Caco-2 (cell line): ENCODE data around the gene CDK2. TPM values are rescaled to one million over a fixed set of nuclear protein-coding genes. Genes with fewer than 3 reads are reported as not detected.

Experiments used
- BruUV-seq: library from RNA; stranded (reverse); fragments of 400-500 nt; replicated peaks from 2 replicates; lab custom pipeline; 2021; lab: Mats Ljungman, UMichigan
- CTCF ChIA-PET: fragments of 300-600 bp; sonication (Branson Sonifier 250); formaldehyde crosslinking; loops from one replicate; lab custom pipeline; 2022; ENCODE audit warnings: antibody characterized with exemption; lab: Charles Lee
- POLR2A ChIA-PET: fragments of 300-600 bp; sonication (Branson Sonifier 250); formaldehyde crosslinking; loops from one replicate; lab custom pipeline; 2022; ENCODE audit warnings: antibody characterized with exemption; lab: Charles Lee
- DNase-seq, 2 experiments: peaks; one replicate each; pipeline versions ENCODE4 v3.0.0 to v3.0.0-alpha.2; 2020 to 2022
- H3K27me3 ChIP-seq: replicated peaks from 2 replicates; pipeline ENCODE4 v1.6.0; 2011; ENCODE audit warnings: low read length; ENCODE audit not compliant: control insufficient read depth, insufficient read depth
- H3K36me3 ChIP-seq: 2 replicates; pipeline ENCODE4 v1.5.1; 2011; ENCODE audit warnings: low read length; ENCODE audit not compliant: control insufficient read depth, insufficient read depth
- H3K4me1 ChIP-seq: fragments of 250-450 bp; sonication (Bioruptor Pico); 2 replicates; pipeline ENCODE4 v1.5.1; 2020; ENCODE audit warnings: mild to moderate bottlenecking
- H3K4me3 ChIP-seq: 2 replicates; pipeline ENCODE4 v1.5.1; 2011; ENCODE audit warnings: low read depth, mild to moderate bottlenecking, control low read depth, low read length
- H3K9me3 ChIP-seq: fragments of 250-450 bp; sonication (Bioruptor Pico); 2 replicates; pipeline ENCODE4 v1.5.1; 2020; ENCODE audit warnings: mild to moderate bottlenecking, moderate library complexity
- H3K27ac Mint-ChIP-seq: one replicate; pipeline ENCODE4 v1.8.0; 2022; ENCODE audit warnings: mixed read lengths; ENCODE audit not compliant: unreplicated experiment
- H3K27me3 Mint-ChIP-seq: one replicate; pipeline ENCODE4 v1.8.0; 2022; ENCODE audit warnings: mixed read lengths; ENCODE audit not compliant: insufficient read depth, unreplicated experiment
- H3K36me3 Mint-ChIP-seq: one replicate; pipeline ENCODE4 v1.8.0; 2022; ENCODE audit warnings: mild to moderate bottlenecking, mixed read lengths; ENCODE audit not compliant: insufficient read depth, unreplicated experiment
- H3K4me1 Mint-ChIP-seq: one replicate; pipeline ENCODE4 v1.8.0; 2022; ENCODE audit warnings: low read depth, mixed read lengths; ENCODE audit not compliant: unreplicated experiment
- H3K4me3 Mint-ChIP-seq: one replicate; pipeline ENCODE4 v1.8.0; 2022; ENCODE audit warnings: mild to moderate bottlenecking, moderate library complexity, mixed read lengths; ENCODE audit not compliant: unreplicated experiment
- H3K9me3 Mint-ChIP-seq: one replicate; pipeline ENCODE4 v1.8.0; 2022; ENCODE audit warnings: mixed read lengths; ENCODE audit not compliant: unreplicated experiment
- intact Hi-C: fragments of 100-400 bp; cut with micrococcal nuclease; formaldehyde crosslinking; loops from one replicate; pipeline ENCODE4 v1.10.0; 2022; ENCODE audit not compliant: unreplicated experiment
- total RNA-seq: library from RNA; stranded (reverse); gene quantifications from 2 replicates; pipeline ENCODE4 v1.2.3, GENCODE V29; 2022
- TF ChIP-seq, protein P1 (sequence below), 2 experiments: fragments of 200-600 bp in 1 of 2; IDR thresholded peaks; 1 replicate in 1 of 2; 2 replicates in 1 of 2; pipeline versions ENCODE4 v1.5.1 to v1.8.0; 2011 to 2022; ENCODE audit warnings: antibody characterized with exemption in 1 of 2, control low read depth in 1 of 2, inconsistent platforms in 1 of 2, low read depth in 1 of 2, low read length in 1 of 2, mild to moderate bottlenecking in 1 of 2, moderate library complexity in 1 of 2; ENCODE audit not compliant: insufficient read depth in 1 of 2, severe bottlenecking in 1 of 2, unreplicated experiment in 1 of 2

CDK2 gene
- total RNA-seq, 1 experiment from 2014 or later, result 110 TPM

GRCh38 chr12:55982319-55982936 lies 15.8 kb downstream of the CDK2 start:
- TF ChIP-seq, protein P1, sequence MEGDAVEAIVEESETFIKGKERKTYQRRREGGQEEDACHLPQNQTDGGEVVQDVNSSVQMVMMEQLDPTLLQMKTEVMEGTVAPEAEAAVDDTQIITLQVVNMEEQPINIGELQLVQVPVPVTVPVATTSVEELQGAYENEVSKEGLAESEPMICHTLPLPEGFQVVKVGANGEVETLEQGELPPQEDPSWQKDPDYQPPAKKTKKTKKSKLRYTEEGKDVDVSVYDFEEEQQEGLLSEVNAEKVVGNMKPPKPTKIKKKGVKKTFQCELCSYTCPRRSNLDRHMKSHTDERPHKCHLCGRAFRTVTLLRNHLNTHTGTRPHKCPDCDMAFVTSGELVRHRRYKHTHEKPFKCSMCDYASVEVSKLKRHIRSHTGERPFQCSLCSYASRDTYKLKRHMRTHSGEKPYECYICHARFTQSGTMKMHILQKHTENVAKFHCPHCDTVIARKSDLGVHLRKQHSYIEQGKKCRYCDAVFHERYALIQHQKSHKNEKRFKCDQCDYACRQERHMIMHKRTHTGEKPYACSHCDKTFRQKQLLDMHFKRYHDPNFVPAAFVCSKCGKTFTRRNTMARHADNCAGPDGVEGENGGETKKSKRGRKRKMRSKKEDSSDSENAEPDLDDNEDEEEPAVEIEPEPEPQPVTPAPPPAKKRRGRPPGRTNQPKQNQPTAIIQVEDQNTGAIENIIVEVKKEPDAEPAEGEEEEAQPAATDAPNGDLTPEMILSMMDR (IDR thresholded peaks at IDR 0.05; ENCODE audit: insufficient read depth in 1 of 2, low read depth in 1 of 2, low read length in 1 of 2, severe bottlenecking in 1 of 2, unreplicated experiment in 1 of 2), result no peak
- no TSS peak for BruUV-seq
- Histone ChIP-seq H3K36me3 (peaks cover 1% of the 10 kb centered on the region; the same call in 1 of the 2 replicates), H3K4me3 (no peak overlapping the region), H3K9me3 (no peaks in the 10 kb centered on the region), H3K4me1 (no peaks in the 10 kb centered on the region), H3K27me3 (no peaks in the 10 kb centered on the region)
- H3K4me3 Mint-ChIP-seq, result no peak overlapping the region
- ChIA-PET CTCF (interaction anchor here (0.7 to 2.5 kb wide), 5 partner anchors 9 to 28 kb away, joined by 3 to 9 read pairs (median 4); partner anchors contain the start of genes RAB5B and SUOX), POLR2A (interaction anchor here (1.4 kb wide), 2 partner anchors 8 to 9 kb away, joined by 5 to 7 read pairs; partner anchors contain the start of gene RAB5B)
- no peaks in the 10 kb centered on the region for H3K9me3 Mint-ChIP-seq
- H3K27me3 Mint-ChIP-seq, result no peaks in the 10 kb centered on the region
- H3K27ac Mint-ChIP-seq, result no peak overlapping the region
- intact Hi-C loops, result no loop called here
- DNase-seq, result no peak
- peaks cover 68% of the 10 kb centered on the region for H3K36me3 Mint-ChIP-seq
- H3K4me1 Mint-ChIP-seq, result no peaks in the 10 kb centered on the region

GRCh38 chr12:55983232-55983842 lies 16.7 kb downstream of the CDK2 start:
- TF ChIP-seq, protein P1 (IDR thresholded peaks at IDR 0.05; ENCODE audit: insufficient read depth in 1 of 2, low read depth in 1 of 2, low read length in 1 of 2, severe bottlenecking in 1 of 2, unreplicated experiment in 1 of 2), result no peak
- Histone ChIP-seq H3K36me3 (no peaks in the 10 kb centered on the region; the same call in none of the 2 replicates), H3K9me3 (no peaks in the 10 kb centered on the region), H3K27me3 (no peaks in the 10 kb centered on the region), H3K4me1 (no peaks in the 10 kb centered on the region), H3K4me3 (no peak overlapping the region)
- Mint-ChIP-seq H3K36me3 (peaks cover 61% of the 10 kb centered on the region), H3K4me1 (no peaks in the 10 kb centered on the region), H3K27me3 (no peaks in the 10 kb centered on the region), H3K27ac (no peak overlapping the region), H3K9me3 (no peaks in the 10 kb centered on the region), H3K4me3 (no peak overlapping the region)
- no peak for DNase-seq
- CTCF ChIA-PET, result interaction anchor here (1.2 to 2.5 kb wide), 2 partner anchors 10 to 44 kb away, joined by 3 to 9 read pairs; partner anchors contain the start of gene RAB5B
- intact Hi-C loops, result no loop called here
- BruUV-seq, result no TSS peak
- POLR2A ChIA-PET, result interaction anchor here (1.4 kb wide), 2 partner anchors 9 to 10 kb away, joined by 5 to 7 read pairs; partner anchors contain the start of gene RAB5B

DNA sequence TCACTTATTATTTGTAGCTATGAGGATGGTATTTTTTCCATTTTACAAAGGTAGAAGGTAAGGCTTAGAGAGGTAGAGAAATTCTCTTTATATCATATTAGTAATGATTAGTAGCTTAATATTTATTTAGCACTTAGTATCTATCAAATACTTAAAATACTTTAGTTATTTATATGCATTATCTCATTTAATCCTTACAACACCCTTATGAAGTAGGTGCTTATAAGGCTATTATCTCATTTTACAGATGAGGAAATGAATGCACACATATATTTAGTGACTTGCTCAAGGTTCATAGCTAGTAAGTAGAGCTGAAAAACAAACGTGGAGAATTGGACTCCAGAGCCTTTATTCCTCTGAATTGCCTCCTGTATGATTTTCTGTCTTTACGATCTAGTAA lies 18.2 kb downstream of the CDK2 start:
- peaks cover 2% of the 10 kb centered on the region for H3K36me3 ChIP-seq
- peaks cover 64% of the 10 kb centered on the region for H3K36me3 Mint-ChIP-seq
- CTCF ChIA-PET, result interaction anchor here (0.6 to 2.5 kb wide), 3 partner anchors 11 kb away, joined by 6 to 9 read pairs (median 7); partner anchors contain the start of gene RAB5B
- no peak overlapping the region for H3K4me3 Mint-ChIP-seq
- POLR2A ChIA-PET, result no interaction called here
- no peaks in the 10 kb centered on the region for H3K27me3 ChIP-seq
- no peak for DNase-seq
- no peaks in the 10 kb centered on the region for H3K27me3 Mint-ChIP-seq
- no TSS peak for BruUV-seq
- H3K27ac Mint-ChIP-seq, result no peak overlapping the region
- no peaks in the 10 kb centered on the region for H3K4me1 ChIP-seq
- TF ChIP-seq, protein P1 (IDR thresholded peaks at IDR 0.05; ENCODE audit: insufficient read depth in 1 of 2, low read depth in 1 of 2, low read length in 1 of 2, severe bottlenecking in 1 of 2, unreplicated experiment in 1 of 2), result no peak
- intact Hi-C loops, result no loop called here
- H3K9me3 Mint-ChIP-seq, result no peaks in the 10 kb centered on the region
- H3K9me3 ChIP-seq, result no peaks in the 10 kb centered on the region
- H3K4me3 ChIP-seq, result no peak overlapping the region
- no peaks in the 10 kb centered on the region for H3K4me1 Mint-ChIP-seq
